ENCODE measurements around the gene NMNAT3. TPM values are rescaled to one million over a fixed set of nuclear protein-coding genes. Genes with fewer than 3 reads are reported as not detected.
A peak's percentile ranks its signal among the peaks of the same experiment; 100 is the strongest.

Gene NMNAT3
- total RNA-seq, 2 experiments from 2014 or later: 5.9 to 6.1 TPM

- Mint-ChIP-seq H3K27me3 (peaks cover 4% of the 10 kb centered on the region), H3K4me1 (no peaks in the 10 kb centered on the region), H3K9me3 (ENCODE audit: low read depth) (no peaks in the 10 kb centered on the region), H3K36me3 (ENCODE audit: low read depth) (no peaks in the 10 kb centered on the region), H3K27ac (no peak overlapping the region), H3K4me3 (no peak overlapping the region)
- intact Hi-C loops (cut with DNase I, micrococcal nuclease): no loop called here
- CTCF ChIA-PET: no interaction called here
- DNase-seq (no peak), ATAC-seq (no peak)
- POLR2A ChIA-PET: no interaction called here
Measured at GRCh38 chr3:139552632-139553365, 125.0 kb downstream of the NMNAT3 start.

- intact Hi-C loops (cut with DNase I, micrococcal nuclease): no loop called here
- Mint-ChIP-seq H3K27me3 (peaks cover 6% of the 10 kb centered on the region), H3K4me3 (no peak overlapping the region), H3K27ac (no peak overlapping the region), H3K4me1 (no peaks in the 10 kb centered on the region), H3K9me3 (ENCODE audit: low read depth) (no peaks in the 10 kb centered on the region), H3K36me3 (ENCODE audit: low read depth) (no peaks in the 10 kb centered on the region)
- DNase-seq (no peak), ATAC-seq (no peak)
- CTCF ChIA-PET: no interaction called here
- POLR2A ChIA-PET: no interaction called here
Measured at GRCh38 chr3:139548801-139549200, 129.0 kb downstream of the NMNAT3 start.

GRCh38 chr3:139547666-139548065 is 130.1 kb downstream of the NMNAT3 start:
- POLR2A ChIA-PET: no interaction called here
- Mint-ChIP-seq H3K4me3 (no peak overlapping the region), H3K27me3 (peaks cover 8% of the 10 kb centered on the region), H3K27ac (no peak overlapping the region), H3K4me1 (no peaks in the 10 kb centered on the region), H3K9me3 (ENCODE audit: low read depth) (no peaks in the 10 kb centered on the region), H3K36me3 (ENCODE audit: low read depth) (no peaks in the 10 kb centered on the region)
- no peak for DNase-seq
- no peak for ATAC-seq
- CTCF ChIA-PET: no interaction called here
- intact Hi-C loops (cut with DNase I, micrococcal nuclease): no loop called here

GRCh38 chr3:139546772-139547171 is 131.0 kb downstream of the NMNAT3 start:
- DNase-seq (no peak), ATAC-seq (no peak)
- Mint-ChIP-seq H3K27ac (no peak overlapping the region), H3K27me3 (peaks cover 13% of the 10 kb centered on the region), H3K9me3 (ENCODE audit: low read depth) (no peaks in the 10 kb centered on the region), H3K4me3 (no peak overlapping the region), H3K36me3 (ENCODE audit: low read depth) (no peaks in the 10 kb centered on the region), H3K4me1 (no peaks in the 10 kb centered on the region)
- intact Hi-C loops (cut with DNase I, micrococcal nuclease): no loop called here
- ChIA-PET CTCF (no interaction called here), POLR2A (no interaction called here)

GRCh38 chr3:139541532-139542288 is 136.1 kb downstream of the NMNAT3 start:
- no peak for DNase-seq
- POLR2A ChIA-PET: no interaction called here
- no peak overlapping the region for H3K4me3 Mint-ChIP-seq

DNA sequence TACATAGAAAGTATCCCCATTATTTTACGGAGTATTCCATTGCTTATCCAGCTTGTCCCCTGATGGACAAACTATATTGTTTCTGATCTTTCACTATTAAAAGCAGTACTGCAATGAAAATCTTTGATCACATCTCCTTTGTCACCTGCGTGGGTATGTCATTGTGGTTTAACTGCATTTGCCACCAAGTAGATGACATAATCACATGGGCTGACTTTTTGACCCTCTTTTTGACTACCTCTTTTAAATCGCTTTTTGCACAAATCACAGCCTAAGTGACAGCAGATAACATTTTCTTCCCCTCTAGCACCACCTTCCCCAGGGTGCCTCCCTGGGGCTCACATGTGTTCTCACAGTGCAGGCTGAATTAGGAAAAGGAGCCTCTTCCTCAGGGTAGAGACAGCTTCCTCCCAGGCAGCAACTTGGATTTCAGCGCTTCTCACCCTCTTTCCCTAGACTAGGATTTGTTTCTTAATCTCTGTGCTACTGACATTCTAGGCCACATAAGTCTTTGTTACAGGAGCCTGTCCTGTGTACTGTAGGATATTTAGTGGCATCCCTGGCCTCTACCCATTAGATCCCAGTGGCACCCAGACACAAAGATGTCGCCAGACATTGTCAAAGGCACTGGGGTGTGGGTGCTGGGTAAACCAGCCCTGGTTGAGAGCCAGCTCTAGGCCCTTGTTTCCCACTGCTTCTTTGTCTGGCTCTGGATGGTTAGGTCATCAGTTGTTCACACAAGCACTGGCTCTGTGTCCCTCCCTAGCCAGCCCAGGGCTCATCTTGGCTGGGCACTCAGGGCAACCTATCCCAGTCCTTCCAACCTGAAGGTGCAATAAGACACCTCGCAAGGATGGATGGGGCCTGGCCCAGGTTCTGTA is 136.9 kb downstream of the NMNAT3 start:
- H3K9me3 Mint-ChIP-seq (ENCODE audit: low read depth): no peaks in the 10 kb centered on the region
- H3K4me1 Mint-ChIP-seq: peaks cover 10% of the 10 kb centered on the region
- ChIA-PET CTCF (interaction anchor here (0.6 kb wide), 1 partner anchor 429 kb away, joined by 3 read pairs; no protein-coding TSS in a partner anchor), POLR2A (interaction anchor here (0.6 kb wide), 1 partner anchor 1474 kb away, joined by 4 read pairs; no protein-coding TSS in a partner anchor)
- no peak for DNase-seq
- H3K27ac Mint-ChIP-seq: no peak overlapping the region
- ATAC-seq: no peak
- peaks cover 47% of the 10 kb centered on the region for H3K27me3 Mint-ChIP-seq
- no peak overlapping the region for H3K4me3 Mint-ChIP-seq
- intact Hi-C loops (cut with DNase I, micrococcal nuclease): no loop called here
- H3K36me3 Mint-ChIP-seq (ENCODE audit: low read depth): no peaks in the 10 kb centered on the region

More at GRCh38 chr3:139541532-139542288, 136.1 kb downstream of the NMNAT3 start:
- Mint-ChIP-seq H3K4me1 (peaks cover 10% of the 10 kb centered on the region), H3K27ac (no peak overlapping the region), H3K9me3 (ENCODE audit: low read depth) (no peaks in the 10 kb centered on the region), H3K27me3 (peaks cover 47% of the 10 kb centered on the region), H3K36me3 (ENCODE audit: low read depth) (no peaks in the 10 kb centered on the region)
- no peak for ATAC-seq
- intact Hi-C loops (cut with DNase I, micrococcal nuclease): no loop called here
- CTCF ChIA-PET: no interaction called here

GRCh38 chr3:139538733-139539132 is 139.0 kb downstream of the NMNAT3 start:
- Mint-ChIP-seq H3K27ac (no peak overlapping the region), H3K36me3 (ENCODE audit: low read depth) (no peaks in the 10 kb centered on the region), H3K4me3 (no peak overlapping the region), H3K9me3 (ENCODE audit: low read depth) (no peaks in the 10 kb centered on the region), H3K4me1 (peaks cover 10% of the 10 kb centered on the region), H3K27me3 (peaks cover 45% of the 10 kb centered on the region)
- CTCF ChIA-PET: no interaction called here
- ATAC-seq (no peak), DNase-seq (no peak)
- POLR2A ChIA-PET: no interaction called here
- intact Hi-C loops (cut with DNase I, micrococcal nuclease): no loop called here

DNA sequence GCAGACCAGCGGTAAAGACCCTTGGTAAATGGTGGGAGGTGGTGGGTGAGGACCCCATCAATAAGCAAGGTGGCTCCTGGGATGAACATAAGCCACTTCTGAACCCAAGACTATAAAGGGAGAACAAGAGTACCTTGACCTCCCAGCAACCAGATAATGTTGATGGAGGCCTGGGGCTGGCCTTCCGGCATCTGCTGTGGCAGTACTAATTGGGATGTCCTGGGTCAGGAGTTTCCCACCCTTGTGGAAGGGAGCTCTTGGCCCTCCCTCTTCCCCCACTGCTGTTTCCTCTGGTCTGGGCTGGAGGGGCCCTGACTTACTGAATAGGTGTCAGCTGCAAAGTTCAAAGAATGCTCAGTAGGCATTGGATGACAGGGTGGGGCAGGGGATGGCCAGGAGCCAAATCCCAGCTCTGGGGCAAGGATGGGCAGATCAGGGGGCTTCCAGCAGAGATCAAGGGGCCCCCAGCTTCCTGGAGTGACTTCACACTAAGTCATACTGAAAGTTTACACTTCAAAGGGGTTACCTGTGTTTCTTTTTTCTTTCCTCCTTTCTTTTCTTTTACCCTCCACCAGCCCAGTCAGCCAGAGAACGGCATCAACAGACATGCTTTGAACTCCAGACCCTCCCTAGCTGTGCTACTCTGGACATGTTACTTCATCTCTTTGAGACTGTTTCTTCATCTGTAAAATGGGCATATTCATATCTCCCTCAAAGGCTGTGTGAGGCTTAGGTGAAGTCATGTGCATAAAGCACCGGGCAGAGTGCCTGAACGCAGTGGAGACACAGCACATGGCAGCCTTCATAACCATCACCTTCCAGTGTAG is 139.8 kb downstream of the NMNAT3 start:
- intact Hi-C loops (cut with DNase I, micrococcal nuclease): no loop called here
- POLR2A ChIA-PET: no interaction called here
- CTCF ChIA-PET: no interaction called here
- DNase-seq (peak; percentile 12), ATAC-seq (peak; percentile 49)
- Mint-ChIP-seq H3K27ac (no peak overlapping the region), H3K27me3 (peaks cover 45% of the 10 kb centered on the region), H3K4me1 (peaks cover 10% of the 10 kb centered on the region), H3K9me3 (ENCODE audit: low read depth) (no peaks in the 10 kb centered on the region), H3K36me3 (ENCODE audit: low read depth) (no peaks in the 10 kb centered on the region), H3K4me3 (no peak overlapping the region)

- CTCF ChIA-PET: no interaction called here
Measured at GRCh38 chr3:139537361-139537760, 140.4 kb downstream of the NMNAT3 start.

DNA sequence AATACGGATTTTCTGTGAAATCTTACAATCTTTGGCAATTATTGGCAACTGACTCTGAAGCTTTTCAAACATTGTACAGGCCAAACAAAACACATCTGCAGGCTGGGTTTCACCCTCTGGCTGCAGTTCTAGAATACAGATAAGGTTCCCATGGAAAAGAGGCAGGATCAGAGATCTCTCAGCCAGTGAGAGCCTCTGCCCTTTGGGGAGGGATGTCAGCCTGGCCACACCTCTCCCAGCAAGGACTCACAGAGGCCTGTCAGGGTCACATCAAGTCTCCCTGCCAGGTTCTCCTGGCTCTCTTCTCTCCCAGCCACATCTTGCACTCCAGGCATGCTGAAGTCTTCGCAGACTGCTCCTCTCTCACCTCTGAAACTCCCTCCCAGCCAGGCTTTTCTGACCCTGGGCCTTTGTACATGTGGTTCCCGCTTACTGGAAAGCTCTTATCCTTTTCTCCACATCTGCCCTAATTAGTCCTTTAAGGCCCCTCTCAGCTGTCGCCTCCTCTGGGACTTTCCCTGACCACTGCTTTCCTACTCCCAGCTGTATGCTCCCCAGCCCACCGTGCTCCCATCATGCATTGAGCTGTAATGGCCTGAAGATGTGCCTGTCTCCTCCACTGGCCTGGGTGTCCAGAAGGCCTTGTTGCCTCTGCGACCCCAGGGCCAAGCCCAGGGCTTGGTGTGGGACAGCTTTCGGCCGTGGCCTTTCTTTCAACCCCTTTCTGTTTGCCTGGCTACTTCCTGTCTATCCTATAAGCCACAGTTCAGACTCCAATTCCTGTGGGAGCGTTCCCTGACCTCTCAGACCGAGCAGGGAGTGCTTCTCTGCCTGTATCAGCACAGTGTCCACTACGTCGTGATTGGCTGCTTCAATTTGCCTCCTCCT is 142.5 kb downstream of the NMNAT3 start:
- ChIA-PET CTCF (no interaction called here), POLR2A (no interaction called here)
- Mint-ChIP-seq H3K27ac (no peak overlapping the region), H3K27me3 (peaks cover 26% of the 10 kb centered on the region), H3K4me1 (peaks cover 10% of the 10 kb centered on the region), H3K4me3 (no peak overlapping the region), H3K36me3 (ENCODE audit: low read depth) (no peaks in the 10 kb centered on the region), H3K9me3 (ENCODE audit: low read depth) (no peaks in the 10 kb centered on the region)
- DNase-seq: no peak
- intact Hi-C loops (cut with DNase I, micrococcal nuclease): no loop called here
- no peak for ATAC-seq

More at GRCh38 chr3:139537361-139537760, 140.4 kb downstream of the NMNAT3 start:
- Mint-ChIP-seq H3K4me3 (no peak overlapping the region), H3K36me3 (ENCODE audit: low read depth) (no peaks in the 10 kb centered on the region), H3K27ac (no peak overlapping the region), H3K27me3 (peaks cover 41% of the 10 kb centered on the region), H3K9me3 (ENCODE audit: low read depth) (no peaks in the 10 kb centered on the region), H3K4me1 (peaks cover 10% of the 10 kb centered on the region)
- ATAC-seq (no peak), DNase-seq (no peak)
- intact Hi-C loops (cut with DNase I, micrococcal nuclease): no loop called here
- POLR2A ChIA-PET: no interaction called here

Measured in activated CD4-positive, alpha-beta T cell treated with anti-CD3 and anti-CD28 coated beads for 36 hours (primary cell).